Activated CD4-positive, alpha-beta T cell treated with anti-CD3 and anti-CD28 coated beads, Interleukin-2, amount 50 U/mL, for 16 hours (primary cell): ENCODE measurements around the gene TIMM10.
"Not testable (repeated sequence)": the region's sequence is repeated elsewhere in the genome, so short reads cannot be mapped to it uniquely, and the experiment has no call there.

Experiments used
- DNase-seq: peaks from one replicate; pipeline ENCODE4 v3.0.0-alpha.2; 2020

The TIMM10 gene

DNA sequence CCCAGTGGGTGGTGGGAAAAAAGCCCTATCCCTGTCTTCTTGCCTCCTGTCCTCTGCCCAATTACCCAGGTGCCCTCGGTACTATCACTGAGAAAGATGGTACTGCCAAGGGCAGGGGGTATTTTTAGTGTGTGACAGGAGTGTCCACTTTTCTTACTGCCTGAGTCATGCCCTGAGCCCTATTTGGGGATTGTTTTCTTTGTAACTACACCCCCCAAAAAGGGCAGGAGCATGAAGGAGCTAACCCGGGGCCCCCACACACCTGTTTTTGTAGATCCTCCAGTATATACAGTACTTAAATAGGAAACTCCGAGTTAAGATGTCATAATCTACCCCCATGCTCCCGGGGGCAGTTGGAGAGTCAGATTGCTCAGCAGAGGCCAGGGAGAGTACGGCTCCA lies 10.6 kb upstream of the TIMM10 start:
- no peak for DNase-seq

DNA sequence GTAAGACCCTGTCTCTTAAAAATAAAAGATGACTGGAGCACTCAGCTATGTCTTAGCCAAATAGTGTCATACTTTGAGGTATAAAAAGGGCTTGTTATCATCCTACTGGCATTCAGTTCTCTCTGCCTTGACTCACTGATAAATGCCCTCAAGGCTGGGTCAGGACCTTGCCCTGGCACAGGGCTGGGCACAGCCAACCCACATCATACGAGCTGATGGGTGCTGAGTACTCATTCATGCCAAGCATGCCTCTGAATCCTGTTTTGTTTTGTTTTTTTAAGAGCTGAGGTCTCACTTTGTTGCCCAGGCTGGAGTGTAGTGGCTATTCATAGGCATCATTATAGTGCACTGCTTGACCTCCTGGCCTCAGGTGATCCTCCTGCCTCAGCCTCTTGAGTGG lies 8.8 kb upstream of the TIMM10 start:
- DNase-seq: no peak

DNA sequence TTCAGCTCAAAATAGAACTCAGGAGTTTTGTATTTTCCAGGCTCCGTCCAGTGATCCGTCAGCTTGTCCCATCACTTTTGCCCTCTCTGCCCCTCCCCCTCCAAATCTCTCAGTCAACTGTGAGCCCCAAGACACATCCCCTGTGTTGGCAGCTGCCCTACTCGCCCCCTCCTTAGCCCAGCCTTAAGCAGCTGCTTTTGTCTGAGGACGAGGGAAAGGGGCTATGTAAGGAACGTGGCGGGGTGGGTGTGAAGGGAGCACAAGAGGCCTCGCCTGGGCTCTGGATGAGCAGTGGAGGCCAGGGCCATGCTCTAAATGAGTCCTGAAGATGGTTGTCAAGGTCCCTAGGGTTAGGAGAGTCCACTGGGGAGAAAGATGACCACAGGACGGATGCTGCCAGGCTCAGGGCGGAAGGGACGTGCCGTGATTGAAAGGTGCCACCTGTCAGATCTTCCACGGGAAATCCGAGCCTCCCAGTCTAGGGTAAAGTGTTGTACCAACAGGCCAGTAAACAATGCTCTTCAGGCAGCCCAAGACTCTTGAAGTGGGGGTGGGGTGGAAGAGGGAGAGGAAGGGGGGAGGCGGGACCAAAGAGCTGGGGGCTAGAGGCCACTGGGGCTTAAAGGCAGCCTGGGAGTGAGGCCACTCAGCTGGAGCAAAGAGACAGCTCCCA lies 6.5 kb upstream of the TIMM10 start, which contains the start of gene SMTNL1:
Gene SMTNL1 (plus strand): TSS at position 649 of the 673 bp plus-strand sequence. CDS start 5,048 bp downstream, outside the sequence.
- DNase-seq: no peak

DNA sequence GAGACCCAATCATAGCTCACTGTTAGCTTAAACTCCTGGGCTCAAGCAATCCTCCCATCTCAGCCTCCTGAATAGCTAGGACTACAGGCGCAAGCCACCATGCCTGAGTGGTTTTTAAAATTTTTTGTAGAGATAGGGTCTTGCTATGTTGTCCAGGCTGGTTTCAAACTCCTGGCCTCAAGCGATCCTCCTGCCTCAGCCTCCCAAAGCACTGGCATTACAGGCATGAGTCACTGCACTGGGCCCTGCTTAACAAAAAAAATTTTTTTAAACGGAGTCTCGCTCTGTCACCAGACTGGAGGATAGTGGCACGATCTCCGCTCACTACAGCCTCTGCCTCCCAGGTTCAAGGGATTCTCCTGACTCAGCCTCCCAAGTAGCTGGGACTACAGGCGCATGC lies 3.9 kb upstream of the TIMM10 start:
- not testable (repeated sequence) for DNase-seq

DNA sequence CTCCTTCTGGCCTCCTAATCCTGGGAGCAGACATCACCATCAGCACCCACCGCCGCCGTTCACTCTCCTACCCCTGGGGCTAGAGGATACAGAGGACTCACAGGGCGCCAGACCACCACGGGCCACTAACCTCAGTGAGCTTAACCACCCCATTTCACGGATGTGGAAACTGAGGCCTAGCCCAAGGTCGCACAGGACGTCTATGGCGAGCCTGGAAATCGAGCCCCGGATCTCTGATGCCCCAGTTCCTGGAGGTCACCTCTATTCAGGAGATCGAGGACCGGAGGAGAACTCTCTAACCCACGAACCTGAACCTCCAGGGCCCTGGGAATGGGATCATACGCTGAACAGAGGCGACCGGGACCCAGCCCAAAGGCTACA lies 349 bp downstream of the TIMM10 start:
- no peak for DNase-seq

DNA sequence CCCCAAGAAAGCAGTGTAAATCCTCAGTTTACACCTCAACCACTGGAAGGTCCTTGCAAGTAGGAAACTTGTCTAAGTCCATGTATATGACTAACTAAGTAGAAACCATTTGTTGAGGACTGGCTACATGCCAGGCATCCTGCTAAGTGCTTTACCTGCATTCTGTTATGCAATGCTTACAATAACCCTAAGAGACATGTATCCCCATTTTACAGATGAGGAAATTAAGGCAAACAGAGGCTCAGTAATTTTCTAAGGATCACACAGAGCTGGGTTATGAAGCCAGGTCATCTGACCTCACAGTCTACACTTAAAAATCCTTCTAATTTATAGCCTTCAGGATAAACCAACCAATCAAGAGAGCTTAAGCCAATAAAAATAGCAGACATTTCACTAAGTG lies 1.5 kb downstream of the TIMM10 start:
- no peak for DNase-seq

DNA sequence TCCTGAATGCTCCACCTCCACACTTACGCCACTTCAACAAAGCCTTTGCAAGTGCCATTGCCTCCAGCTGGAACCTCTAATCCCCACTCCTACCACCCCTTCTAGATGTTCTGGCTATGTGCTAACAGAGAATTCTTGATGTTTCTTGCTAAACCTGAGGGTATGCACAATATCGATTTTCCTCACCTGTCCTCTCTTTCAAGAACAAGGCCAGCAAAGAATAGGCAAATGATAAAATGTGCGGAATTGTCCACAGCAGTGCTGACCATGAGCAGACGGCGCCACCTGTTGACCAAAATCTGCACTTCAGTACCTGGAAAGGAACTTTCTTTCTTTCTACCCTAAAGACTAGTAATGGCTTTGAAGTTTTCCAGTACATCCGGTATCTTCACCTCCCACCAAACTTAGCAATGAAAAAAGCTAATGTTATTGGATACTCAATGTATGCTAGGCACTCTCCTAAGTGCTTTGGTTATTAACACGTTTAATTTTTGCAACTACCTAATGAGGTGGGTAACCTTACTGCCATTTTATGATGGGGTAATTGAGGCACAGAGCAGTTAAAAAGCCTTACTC lies 3.4 kb downstream of the TIMM10 start:
- peak; percentile 63 for DNase-seq

DNA sequence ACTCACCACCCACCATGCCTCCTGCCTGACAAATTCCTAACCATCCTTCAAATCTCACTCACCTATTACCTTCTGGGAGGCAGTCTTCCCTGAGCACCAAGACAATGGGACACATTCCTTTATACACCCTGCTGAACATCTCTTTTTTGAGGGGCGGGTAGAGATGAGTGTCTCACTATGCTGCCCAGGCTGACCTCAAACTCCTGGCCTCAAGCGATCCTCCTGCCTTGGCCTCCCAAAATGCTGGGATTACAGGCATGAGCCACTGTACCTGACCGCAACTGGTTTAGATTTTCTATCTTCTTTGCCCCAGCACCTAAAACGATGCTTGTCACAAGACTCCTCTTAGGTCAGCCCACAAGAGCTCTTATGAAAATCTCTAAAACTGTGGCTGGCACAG lies 7.1 kb downstream of the TIMM10 start:
- no peak for DNase-seq

DNA sequence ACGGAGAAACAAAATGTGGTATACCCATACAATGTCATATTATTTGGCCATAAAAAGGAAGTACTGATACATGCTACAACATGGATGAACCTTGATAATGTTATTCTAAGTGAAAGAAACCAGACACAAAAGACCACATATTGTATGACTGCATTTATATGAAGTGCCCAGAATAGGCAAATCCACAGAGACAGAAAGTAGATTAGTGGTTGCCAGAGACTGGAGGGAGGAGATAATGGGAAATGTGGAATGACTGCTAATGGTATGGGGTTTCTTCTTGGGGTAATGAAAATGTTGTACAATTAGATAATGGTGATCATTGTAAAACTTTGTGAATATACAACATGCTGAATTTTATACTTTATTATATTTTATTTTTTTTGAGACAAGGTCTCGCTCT lies 9.4 kb downstream of the TIMM10 start:
- no peak for DNase-seq

DNA sequence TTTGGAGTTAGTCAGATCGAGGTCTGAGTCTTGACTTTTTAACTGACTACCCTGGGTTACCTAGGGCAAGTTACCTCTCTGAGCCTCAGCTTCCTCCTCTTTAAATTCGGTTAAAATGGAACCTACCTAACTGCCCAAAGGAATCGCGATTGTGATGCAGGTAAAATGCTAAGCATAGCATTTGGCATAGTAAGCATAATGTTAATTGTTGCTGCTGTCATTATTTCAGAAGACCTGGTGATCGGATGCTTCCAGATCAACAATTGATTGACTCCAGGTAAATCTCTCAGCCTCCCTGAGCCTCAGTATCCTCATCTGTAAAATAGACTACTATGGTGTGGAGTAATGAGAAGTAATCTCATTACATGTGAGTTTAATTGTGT lies 14.5 kb downstream of the TIMM10 start:
- DNase-seq: no peak

DNA sequence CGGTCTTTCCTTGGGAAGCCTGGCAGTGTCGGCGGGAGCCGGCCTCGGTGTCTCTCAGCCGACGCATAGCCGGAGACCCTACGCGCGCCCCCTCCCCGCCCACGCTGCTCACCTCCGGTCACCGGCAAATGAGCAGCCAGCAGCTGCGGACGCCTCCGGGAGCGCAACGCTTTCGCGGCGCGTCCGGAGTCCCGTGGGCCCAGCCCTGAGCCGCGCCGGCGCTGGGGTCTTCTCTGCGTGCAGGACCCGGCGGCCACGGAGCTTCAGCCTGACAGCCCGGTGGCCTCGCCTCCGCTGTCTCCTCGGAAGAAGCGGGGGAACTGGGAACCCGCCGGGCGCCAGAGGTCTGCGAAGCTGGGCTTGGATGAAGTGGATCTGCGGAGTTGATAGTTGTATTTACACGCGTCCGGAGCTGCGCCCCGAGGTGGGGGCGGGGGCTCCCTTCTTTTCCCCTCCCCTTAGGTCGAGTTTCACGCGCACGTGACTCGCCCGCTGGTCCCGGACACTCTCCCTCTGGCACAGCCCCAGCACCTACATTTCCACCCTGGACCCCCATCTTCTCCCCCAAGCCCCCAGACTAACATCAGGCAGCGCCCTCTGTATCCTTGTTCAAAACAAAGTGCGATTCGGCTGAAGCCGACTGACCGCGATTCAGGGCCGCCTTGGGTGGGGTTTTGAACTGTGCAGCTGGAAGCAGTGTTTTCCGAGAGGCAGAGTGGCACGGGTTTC lies 15.1 kb downstream of the TIMM10 start, which contains the start of gene SLC43A1:
Gene SLC43A1 (minus strand): TSS at position 371 of the 729 bp plus-strand sequence. CDS start 1,591 bp downstream, outside the sequence.
- DNase-seq: peak; percentile 60

DNA sequence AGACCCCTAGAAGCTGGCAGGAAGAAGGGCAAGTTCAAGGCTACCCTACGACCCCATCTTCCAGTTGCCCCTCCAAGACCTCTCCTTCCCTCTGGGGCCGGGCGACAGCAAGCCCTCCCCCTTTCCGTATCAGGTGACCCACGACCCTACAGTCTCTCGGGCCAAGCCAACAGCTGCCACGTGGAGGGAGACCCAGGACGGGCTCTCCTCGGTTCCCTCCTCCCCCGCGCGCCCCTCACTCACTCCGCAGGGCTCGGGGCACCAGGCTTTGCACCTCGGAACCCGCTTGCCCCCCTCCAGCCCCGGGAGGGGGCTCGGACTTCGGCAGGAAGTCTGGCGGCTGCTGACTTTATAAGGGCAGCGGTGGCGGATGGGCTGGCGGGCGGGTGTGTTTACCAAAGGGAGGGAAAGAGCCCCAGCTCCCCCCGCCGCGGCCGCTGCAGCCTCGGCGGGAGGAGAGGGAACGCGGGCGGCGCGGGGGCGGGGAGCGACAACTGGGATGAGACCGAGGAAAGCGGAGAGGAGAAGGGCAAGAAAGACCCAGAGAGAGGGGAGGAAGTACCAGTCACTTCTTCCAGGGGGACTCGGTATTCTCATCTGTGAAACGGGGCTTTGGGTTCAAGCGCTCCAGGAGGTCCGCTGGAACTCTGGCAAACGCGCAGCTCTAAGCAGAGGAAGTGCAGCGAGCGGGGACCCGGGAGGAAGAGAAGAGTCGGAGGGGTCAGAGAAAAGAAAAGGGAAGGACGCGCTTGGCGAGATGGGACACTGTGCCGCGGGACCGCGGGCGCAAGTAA lies 15.8 kb downstream of the TIMM10 start:
- peak; percentile 56 for DNase-seq

DNA sequence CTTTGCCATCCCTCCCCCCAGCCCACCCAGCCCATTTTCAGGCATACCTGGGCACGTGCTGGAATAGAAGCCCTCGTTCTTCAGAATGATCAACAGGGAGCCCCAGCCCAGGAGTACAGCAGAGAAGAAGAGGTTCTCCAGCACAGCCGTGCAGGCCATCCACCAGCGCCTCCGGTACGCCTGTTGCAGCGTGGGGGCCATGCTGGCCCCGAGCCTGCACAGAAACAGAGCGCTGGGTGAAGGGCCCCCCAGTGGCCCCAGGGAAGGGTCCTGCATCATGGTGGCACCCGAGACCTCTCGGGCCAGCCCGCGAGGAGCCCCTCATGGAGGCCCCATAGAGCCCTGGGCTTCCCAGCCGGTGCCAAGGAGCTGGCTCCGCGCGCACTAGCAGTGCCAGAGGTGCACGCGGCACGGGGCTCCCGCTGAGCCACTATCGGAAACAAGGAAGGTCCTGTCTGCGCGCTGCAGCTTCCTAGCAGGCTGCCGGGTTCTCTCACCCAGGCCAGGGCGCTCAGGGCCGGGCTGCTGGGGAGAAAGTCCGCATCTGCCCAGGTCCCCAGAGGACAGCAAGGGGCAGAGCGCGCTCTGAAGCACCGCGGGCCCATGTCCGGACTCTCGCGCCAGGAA lies 16.5 kb downstream of the TIMM10 start:
- peak; percentile 37 for DNase-seq

DNA sequence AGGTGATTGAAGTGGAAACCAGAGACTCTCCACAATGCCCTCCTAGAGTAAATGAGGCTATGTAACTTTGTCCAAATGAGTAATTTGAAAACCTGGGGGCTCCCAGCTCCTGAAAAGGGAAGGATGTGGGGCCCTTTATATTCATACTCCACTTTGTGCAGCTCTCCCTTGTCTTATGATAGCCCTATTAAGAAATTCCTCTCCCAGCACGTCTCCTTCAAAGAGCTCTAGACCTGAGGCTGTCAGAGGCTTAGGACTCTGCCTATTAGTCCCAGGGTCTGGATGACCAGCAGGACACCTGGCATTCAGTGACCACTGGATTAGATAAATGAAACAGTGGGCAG lies 17.1 kb downstream of the TIMM10 start:
- DNase-seq: no peak

DNA sequence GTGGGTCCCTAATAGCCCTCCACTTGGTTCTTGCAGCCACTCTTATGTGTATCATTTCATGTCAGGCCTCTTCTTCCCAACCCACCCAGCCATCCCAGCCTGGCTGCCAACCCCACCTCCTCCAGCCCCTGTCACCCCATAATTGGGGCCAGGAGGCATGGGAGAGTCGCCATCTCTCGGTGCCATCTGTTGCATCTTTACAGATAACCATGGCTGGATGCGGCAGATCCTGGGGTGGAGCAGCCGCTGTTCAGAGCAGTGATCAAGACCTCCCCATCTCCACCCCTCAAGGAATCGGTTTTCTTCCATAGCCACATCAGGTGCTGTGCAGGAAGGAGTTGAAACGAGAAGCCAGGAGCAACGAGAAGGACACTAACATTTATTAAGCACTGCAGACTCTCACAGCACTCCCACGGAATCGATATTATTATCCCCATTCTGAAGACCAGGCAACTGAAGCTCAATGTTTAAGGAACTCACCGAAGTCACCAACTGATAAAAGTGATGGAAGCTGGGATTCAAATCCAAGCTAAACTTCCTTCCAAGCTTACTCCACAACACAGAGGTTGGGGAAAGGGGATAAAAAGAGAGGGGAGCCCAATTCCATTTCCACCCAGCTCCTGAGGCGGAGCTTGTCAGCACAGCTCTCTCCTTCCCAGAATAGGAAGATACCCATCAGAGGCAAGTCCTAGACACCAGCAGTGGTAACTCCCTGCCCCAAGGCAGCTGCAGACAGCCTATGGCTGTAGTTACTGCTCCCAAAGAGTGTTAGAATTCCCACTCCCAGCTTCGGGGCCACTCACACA lies 17.7 kb downstream of the TIMM10 start:
- DNase-seq: no peak

DNA sequence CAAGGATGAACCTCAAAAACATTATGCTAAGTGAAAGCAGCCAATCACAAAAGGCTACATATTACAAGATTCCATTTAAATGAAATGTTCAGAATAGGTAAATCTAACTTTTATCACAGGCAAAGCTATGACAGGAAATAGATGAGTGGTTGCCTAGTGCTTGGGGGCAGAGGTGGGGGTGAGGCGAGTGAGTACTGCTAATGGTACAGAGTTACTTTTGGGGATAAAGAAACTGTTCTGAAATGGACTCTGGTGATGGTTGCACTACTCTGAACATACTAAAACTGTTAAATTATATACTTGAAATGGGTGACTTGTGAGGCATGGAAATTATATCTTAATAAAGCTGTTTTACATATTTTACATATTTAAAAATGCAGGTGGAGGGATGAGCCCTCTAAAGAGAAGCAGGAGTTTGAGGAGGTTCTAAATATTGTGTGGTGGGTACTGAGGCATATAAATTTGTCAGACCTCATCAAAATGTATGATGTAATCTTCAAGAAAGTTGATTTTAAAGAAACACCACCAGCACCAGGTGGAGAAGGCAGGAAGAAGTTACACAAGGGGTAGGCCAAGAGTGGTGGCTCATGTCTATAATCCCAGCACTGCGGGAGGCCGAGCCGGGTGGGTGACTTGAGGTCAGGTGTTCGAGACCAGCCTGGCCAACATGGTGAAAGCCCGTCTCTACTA lies 18.7 kb downstream of the TIMM10 start:
- DNase-seq: no peak

DNA sequence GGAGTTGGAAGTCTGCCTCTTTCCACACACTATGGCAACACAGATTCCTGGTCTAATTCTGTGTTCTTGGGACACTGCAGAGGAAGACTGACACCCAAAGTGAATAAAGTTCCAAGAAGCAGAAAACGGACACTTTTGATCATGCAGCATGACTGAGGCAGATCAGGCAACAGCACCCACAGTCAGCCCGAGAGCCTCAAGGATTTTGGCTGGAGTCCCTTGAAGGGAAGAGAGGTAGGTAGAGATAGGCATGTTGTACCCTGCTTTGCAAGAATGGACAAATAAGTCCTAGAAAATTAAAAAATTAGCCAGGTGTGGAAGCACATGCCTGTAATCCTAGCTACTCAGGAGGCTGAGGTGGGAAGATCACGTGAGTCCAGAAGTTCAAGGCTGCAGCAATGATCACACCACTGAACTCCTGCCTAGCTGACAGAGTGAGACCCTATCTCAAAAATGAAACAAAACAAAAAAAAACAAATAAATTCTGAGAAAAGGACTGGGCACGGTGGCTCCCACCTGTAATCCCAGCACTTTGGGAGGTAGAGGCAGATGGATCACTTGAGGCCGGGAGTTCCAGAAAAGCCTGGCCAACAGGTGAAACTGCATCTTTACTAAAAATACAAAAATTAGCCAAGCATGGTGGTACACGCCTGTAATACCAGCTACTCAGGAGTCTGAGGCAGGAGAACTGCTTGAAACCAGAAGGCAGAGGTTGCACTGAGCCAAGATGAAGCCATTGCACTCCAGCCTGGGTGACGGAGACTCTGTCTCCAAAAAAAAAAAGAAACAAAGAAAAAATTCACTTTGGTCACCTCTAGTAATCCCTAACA lies 22.0 kb downstream of the TIMM10 start:
- DNase-seq: no peak

DNA sequence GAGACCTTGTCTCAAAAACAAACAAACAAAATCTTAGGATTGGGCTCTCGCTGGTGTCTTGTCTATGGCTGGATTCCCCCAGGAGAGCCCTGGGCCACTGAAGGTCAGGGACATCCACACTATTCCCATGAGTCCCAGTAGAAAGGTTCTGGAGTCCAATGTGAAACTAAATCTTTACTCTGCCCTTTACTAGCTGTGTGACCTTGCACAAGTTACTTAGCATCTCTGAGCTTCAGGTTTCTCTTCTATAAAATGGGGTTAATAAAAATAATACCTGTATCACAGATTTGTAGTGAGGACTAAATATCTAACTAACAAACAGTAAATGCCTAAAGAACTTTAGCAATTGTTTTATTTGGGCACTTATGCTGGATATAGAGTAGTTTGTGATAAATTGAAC lies 24.0 kb downstream of the TIMM10 start:
- no peak for DNase-seq

DNA sequence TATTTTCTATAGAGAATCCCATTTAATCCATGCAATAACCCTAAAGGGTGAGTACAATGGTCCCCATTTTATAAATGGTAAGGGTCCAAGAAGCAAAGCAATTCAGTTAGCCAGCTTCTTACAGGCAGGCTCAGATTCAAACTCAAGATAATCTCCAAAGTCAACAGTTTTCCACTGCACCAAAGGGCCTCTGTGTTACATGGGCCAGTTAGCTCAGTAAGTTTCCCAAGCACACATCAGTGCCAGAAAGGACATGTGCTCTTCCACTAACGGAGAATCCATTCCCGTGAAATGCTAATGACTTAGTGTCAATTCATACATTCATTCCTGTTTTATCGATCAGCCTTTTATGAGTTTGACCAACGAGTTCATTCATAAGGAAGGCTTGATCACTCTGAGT lies 26.0 kb downstream of the TIMM10 start:
- no peak for DNase-seq

DNA sequence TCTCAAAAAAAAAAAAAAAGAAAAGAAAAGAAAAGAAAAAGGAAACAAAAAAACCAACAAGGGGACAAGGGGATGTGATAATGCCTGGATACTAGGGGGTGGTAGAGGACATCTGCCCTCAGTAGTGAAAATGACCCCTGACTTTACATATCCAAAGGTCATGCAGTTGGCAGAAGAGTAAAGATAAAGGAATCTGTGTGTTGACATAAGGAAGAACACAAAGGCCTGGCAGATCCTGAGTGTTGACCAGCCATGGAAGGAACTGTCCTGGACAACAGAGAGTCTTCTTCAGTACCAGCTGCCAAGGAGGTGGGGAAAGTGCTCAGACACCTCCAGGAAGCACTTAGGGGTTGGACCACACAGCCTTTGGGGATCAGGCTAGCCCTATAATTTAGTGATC lies 27.7 kb downstream of the TIMM10 start:
- no peak for DNase-seq

DNA sequence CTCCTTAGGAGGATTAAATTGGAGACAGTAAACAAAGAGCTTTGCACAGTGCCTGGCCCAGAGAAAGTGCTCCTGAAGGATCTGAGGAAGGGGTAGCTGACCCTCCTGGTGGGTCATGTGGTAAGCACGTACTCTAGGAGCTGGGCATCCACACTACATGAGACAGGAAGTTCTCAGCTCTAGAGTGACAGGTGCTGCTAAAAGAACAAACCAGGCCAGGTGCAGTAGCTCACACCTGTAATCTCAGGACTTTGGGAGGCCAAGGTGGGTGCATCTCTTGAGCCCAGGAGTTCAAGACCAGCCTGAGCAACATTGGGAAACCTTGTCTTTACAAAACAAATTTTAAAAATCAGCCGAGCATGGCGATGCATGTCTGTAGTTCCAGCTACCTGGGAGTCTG lies 28.2 kb downstream of the TIMM10 start:
- no peak for DNase-seq
